ENCODE results near the gene PIP4K2B. TPM values are rescaled to one million over a fixed set of nuclear protein-coding genes. Genes with fewer than 3 reads are reported as not detected.

The PIP4K2B gene
- total and polyA plus RNA-seq, 2 of the 8 experiments (the other 6 are each of a cell fraction or from before 2014, with no cell fraction given), result 21.5 to 57.8 TPM

- Histone ChIP-seq H4K20me1 (replicated peaks in 1 of 2; ENCODE audit: control insufficient read depth in 1 of 2, insufficient read depth in 2 of 2, low read length in 2 of 2) (peaks cover 46 to 62% of the 10 kb centered on the region in 2 experiments), H3K9ac (replicated peaks in 1 of 4; ENCODE audit: extremely low read depth in 1 of 4, low read depth in 3 of 4, low read length in 3 of 4) (no peak overlapping the region; a peak in 1 of 7 replicates), H3K4me3 (ENCODE audit: extremely low read depth in 1 of 4, insufficient read depth in 2 of 4, low read depth in 3 of 4, low read length in 4 of 4) (peak overlapping the region in 2 of 4 experiments; percentile 13 to 39; a peak in 2 of 8 replicates), H3K14ac (ENCODE audit: insufficient read length) (no peak overlapping the region), H3K79me2 (ENCODE audit: control insufficient read depth in 1 of 2, insufficient read depth in 2 of 2, low read length in 2 of 2) (peaks cover 45 to 83% of the 10 kb centered on the region in 2 experiments), H4K8ac (ENCODE audit: extremely low read depth, insufficient read depth, low read length) (no peak overlapping the region; the same call in 1 of the 2 replicates), H3K9me3 (ENCODE audit: insufficient read depth in 2 of 2, low read depth in 1 of 2, low read length in 1 of 2) (no peaks in the 10 kb centered on the region), H3K23me2 (ENCODE audit: low read depth, low read length) (peaks cover 15% of the 10 kb centered on the region; the same call in 1 of the 2 replicates), H2AFZ (ENCODE audit: low read length) (no peak overlapping the region), H4K91ac (replicated peaks; ENCODE audit: insufficient read length, low read length) (no peak overlapping the region), H3K27me3 (replicated peaks in 1 of 4; ENCODE audit: control insufficient read depth in 3 of 4, extremely low read depth in 1 of 4, insufficient read depth in 3 of 4, low read length in 3 of 4) (no peaks in the 10 kb centered on the region), H2BK20ac (ENCODE audit: low read length) (no peak overlapping the region), H3K18ac (ENCODE audit: extremely low read depth, low read length) (no peak overlapping the region), H3K56ac (replicated peaks; ENCODE audit: insufficient read length, low read depth, low read length) (no peak overlapping the region), H3K4me1 (replicated peaks in 1 of 4; ENCODE audit: control insufficient read depth in 3 of 4, insufficient read depth in 4 of 4, low read length in 3 of 4) (peaks cover 7 to 37% (median 22%) of the 10 kb centered on the region in 4 experiments), H3K27ac (ENCODE audit: low read depth, low read length) (0 out of 2 replicates have a peak overlapping the region, but pooled peaks have one; percentile 26), H4K5ac (ENCODE audit: insufficient read length, low read depth, low read length) (no peak overlapping the region), H3K23ac (ENCODE audit: insufficient read length) (no peak overlapping the region), H2AK5ac (ENCODE audit: low read depth, low read length) (peak overlapping the region; percentile 65; the same call in 1 of the 2 replicates), H2BK5ac (ENCODE audit: low read depth, low read length) (no peak overlapping the region), H3K79me1 (ENCODE audit: low read depth, low read length) (peaks cover 29% of the 10 kb centered on the region), H3K36me3 (ENCODE audit: control insufficient read depth in 2 of 4, insufficient read depth in 4 of 4, low read length in 3 of 4) (peaks cover 2 to 23% (median 14%) of the 10 kb centered on the region in 4 experiments; a peak in 7 of 8 replicates), H2BK12ac (ENCODE audit: low read depth, low read length) (0 out of 2 replicates have a peak overlapping the region, but pooled peaks have one; percentile 23), H2BK120ac (replicated peaks; ENCODE audit: low read depth, low read length) (no peak overlapping the region), H2BK15ac (ENCODE audit: low read length) (0 out of 2 replicates have a peak overlapping the region, but pooled peaks have one; percentile 61), H3K4ac (replicated peaks; ENCODE audit: insufficient read length, low read depth, low read length) (no peak overlapping the region), H3K4me2 (ENCODE audit: insufficient read depth in 1 of 2, low read depth in 2 of 2, low read length in 2 of 2) (peak overlapping the region in 1 of 2 experiments; percentile 68; a peak in 2 of 4 replicates)
- 90% methylated on average over 21 of the region's 22 CpGs; no CpG with 5 or more reads in 1 of the 2 experiments for WGBS, 2 experiments (ENCODE audit: extremely low coverage in 1 of 2, insufficient coverage in 1 of 2, insufficient read length in 1 of 2, insufficient replicate concordance in 2 of 2, low coverage in 1 of 2, low lambda C conversion rate in 2 of 2, missing lambda C conversion rate in 1 of 2)
- no peak for FAIRE-seq
- ChIA-PET CTCF (ENCODE audit: partially characterized antibody) (interaction anchor here (0.8 to 4.6 kb wide), 4 partner anchors 8 to 47 kb away, joined by 3 to 40 read pairs (median 4); no protein-coding TSS in a partner anchor), POLR2A (ENCODE audit: partially characterized antibody) (interaction anchor here (0.7 to 4.8 kb wide), 5 partner anchors 10 to 36 kb away, joined by 3 to 40 read pairs (median 4); partner anchors contain the start of gene CISD3)
- DNase-seq (ENCODE audit: low read depth in 1 of 2, low spot score in 2 of 2), result no peak
- TF ChIP-seq SRF (IDR thresholded peaks at IDR 0.05; ENCODE audit: low read depth, low read length), result no peak
- no peak for TF ChIP-seq SIRT6 (IDR thresholded peaks at IDR 0.05; ENCODE audit: low read length)
- no peak for TF ChIP-seq POLR2A (IDR thresholded peaks at IDR 0.05; ENCODE audit: control extremely low read depth in 1 of 2, low read depth in 2 of 2, low read length in 2 of 2)
- no peak for TF ChIP-seq E2F6 (IDR thresholded peaks at IDR 0.05)
- TF ChIP-seq EGR1 (IDR thresholded peaks at IDR 0.05; ENCODE audit: borderline replicate concordance, low read depth, low read length), result no peak
- TF ChIP-seq JUN (IDR thresholded peaks at IDR 0.05; ENCODE audit: low read depth, low read length), result no peak
- no peak for TF ChIP-seq MAX (IDR thresholded peaks at IDR 0.05)
- TF ChIP-seq SP4 (IDR thresholded peaks at IDR 0.05; ENCODE audit: low read length), result no peak
Measured at GRCh38 chr17:38742411-38743308, 56.7 kb downstream of the PIP4K2B start.

All from H1 (cell line).